Measurements from ENCODE around the gene E2F8. TPM values are rescaled to one million over a fixed set of nuclear protein-coding genes. Genes with fewer than 3 reads are reported as not detected.

The E2F8 gene
- total and polyA plus RNA-seq, 2 experiments from 2014 or later = 8.3 to 10.6 TPM

DNA sequence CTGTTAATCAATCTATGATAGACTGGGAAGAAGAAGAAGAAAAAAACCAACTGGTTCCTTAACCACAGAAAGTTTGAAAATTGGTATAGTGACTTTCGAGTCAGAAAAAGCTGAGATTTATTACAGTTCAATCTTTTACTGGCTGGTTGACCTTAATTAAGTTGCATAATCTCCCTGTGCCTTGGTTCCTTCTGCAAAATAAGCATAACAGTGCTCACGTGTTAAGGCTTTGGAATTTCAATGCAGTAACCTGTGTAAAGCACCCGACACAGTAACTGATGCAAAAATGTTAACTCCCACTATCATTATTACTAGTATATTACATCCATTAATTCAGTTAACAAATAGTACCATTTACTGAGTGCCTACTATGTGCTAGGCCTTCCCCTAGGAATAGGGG, 22.6 kb upstream of the E2F8 start (continued):
- TF ChIP-seq, protein P1, sequence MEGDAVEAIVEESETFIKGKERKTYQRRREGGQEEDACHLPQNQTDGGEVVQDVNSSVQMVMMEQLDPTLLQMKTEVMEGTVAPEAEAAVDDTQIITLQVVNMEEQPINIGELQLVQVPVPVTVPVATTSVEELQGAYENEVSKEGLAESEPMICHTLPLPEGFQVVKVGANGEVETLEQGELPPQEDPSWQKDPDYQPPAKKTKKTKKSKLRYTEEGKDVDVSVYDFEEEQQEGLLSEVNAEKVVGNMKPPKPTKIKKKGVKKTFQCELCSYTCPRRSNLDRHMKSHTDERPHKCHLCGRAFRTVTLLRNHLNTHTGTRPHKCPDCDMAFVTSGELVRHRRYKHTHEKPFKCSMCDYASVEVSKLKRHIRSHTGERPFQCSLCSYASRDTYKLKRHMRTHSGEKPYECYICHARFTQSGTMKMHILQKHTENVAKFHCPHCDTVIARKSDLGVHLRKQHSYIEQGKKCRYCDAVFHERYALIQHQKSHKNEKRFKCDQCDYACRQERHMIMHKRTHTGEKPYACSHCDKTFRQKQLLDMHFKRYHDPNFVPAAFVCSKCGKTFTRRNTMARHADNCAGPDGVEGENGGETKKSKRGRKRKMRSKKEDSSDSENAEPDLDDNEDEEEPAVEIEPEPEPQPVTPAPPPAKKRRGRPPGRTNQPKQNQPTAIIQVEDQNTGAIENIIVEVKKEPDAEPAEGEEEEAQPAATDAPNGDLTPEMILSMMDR (conservative IDR thresholded peaks at IDR 0.05; ENCODE audit: low read depth in 2 of 2) = no peak
- TF ChIP-seq JUNB (IDR thresholded peaks at IDR 0.05; ENCODE audit: unreplicated experiment) = no peak
- TF ChIP-seq NANOG (IDR thresholded peaks at IDR 0.05; ENCODE audit: borderline replicate concordance) = no peak
- no peak for TF ChIP-seq STAT1 (IDR thresholded peaks at IDR 0.05; ENCODE audit: unreplicated experiment)
- no peak for TF ChIP-seq EZH2 (IDR thresholded peaks at IDR 0.05; ENCODE audit: low read depth, unreplicated experiment)
- no peak for TF ChIP-seq EZH2phosphoT487 (IDR thresholded peaks at IDR 0.05; ENCODE audit: unreplicated experiment)
- no peak for TF ChIP-seq POLR2AphosphoS5 (IDR thresholded peaks at IDR 0.05; ENCODE audit: low read depth)
- TF ChIP-seq, protein P2, sequence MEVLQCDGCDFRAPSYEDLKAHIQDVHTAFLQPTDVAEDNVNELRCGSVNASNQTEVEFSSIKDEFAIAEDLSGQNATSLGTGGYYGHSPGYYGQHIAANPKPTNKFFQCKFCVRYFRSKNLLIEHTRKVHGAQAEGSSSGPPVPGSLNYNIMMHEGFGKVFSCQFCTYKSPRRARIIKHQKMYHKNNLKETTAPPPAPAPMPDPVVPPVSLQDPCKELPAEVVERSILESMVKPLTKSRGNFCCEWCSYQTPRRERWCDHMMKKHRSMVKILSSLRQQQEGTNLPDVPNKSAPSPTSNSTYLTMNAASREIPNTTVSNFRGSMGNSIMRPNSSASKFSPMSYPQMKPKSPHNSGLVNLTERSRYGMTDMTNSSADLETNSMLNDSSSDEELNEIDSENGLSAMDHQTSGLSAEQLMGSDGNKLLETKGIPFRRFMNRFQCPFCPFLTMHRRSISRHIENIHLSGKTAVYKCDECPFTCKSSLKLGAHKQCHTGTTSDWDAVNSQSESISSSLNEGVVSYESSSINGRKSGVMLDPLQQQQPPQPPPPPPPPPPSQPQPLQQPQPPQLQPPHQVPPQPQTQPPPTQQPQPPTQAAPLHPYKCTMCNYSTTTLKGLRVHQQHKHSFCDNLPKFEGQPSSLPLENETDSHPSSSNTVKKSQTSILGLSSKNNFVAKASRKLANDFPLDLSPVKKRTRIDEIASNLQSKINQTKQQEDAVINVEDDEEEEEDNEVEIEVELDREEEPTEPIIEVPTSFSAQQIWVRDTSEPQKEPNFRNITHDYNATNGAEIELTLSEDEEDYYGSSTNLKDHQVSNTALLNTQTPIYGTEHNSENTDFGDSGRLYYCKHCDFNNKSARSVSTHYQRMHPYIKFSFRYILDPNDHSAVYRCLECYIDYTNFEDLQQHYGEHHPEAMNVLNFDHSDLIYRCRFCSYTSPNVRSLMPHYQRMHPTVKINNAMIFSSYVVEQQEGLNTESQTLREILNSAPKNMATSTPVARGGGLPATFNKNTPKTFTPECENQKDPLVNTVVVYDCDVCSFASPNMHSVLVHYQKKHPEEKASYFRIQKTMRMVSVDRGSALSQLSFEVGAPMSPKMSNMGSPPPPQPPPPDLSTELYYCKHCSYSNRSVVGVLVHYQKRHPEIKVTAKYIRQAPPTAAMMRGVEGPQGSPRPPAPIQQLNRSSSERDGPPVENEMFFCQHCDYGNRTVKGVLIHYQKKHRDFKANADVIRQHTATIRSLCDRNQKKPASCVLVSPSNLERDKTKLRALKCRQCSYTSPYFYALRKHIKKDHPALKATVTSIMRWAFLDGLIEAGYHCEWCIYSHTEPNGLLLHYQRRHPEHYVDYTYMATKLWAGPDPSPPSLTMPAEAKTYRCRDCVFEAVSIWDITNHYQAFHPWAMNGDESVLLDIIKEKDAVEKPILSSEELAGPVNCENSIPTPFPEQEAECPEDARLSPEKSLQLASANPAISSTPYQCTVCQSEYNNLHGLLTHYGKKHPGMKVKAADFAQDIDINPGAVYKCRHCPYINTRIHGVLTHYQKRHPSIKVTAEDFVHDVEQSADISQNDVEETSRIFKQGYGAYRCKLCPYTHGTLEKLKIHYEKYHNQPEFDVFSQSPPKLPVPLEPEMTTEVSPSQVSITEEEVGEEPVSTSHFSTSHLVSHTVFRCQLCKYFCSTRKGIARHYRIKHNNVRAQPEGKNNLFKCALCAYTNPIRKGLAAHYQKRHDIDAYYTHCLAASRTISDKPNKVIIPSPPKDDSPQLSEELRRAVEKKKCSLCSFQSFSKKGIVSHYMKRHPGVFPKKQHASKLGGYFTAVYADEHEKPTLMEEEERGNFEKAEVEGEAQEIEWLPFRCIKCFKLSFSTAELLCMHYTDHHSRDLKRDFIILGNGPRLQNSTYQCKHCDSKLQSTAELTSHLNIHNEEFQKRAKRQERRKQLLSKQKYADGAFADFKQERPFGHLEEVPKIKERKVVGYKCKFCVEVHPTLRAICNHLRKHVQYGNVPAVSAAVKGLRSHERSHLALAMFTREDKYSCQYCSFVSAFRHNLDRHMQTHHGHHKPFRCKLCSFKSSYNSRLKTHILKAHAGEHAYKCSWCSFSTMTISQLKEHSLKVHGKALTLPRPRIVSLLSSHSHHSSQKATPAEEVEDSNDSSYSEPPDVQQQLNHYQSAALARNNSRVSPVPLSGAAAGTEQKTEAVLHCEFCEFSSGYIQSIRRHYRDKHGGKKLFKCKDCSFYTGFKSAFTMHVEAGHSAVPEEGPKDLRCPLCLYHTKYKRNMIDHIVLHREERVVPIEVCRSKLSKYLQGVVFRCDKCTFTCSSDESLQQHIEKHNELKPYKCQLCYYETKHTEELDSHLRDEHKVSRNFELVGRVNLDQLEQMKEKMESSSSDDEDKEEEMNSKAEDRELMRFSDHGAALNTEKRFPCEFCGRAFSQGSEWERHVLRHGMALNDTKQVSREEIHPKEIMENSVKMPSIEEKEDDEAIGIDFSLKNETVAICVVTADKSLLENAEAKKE (CRISPR knock-in tag; IDR thresholded peaks at IDR 0.05) = no peak
